Neuronal stem cell (in vitro differentiated cells): ENCODE data around the gene WFS1. TPM values are rescaled to one million over a fixed set of nuclear protein-coding genes. Genes with fewer than 3 reads are reported as not detected.

ENCODE experiments used
- DNase-seq: peaks from one replicate; pipeline ENCODE4 v3.0.0-alpha.2; 2013; ENCODE audit warnings: low spot score
- H2AFZ ChIP-seq: one replicate; pipeline ENCODE4 v1.6.1; 2013; ENCODE audit warnings: mild to moderate bottlenecking, low read length, inconsistent platforms
- H2AK5ac ChIP-seq: 2 replicates; pipeline ENCODE4 v1.6.1; 2013; ENCODE audit warnings: low read depth, mild to moderate bottlenecking, inconsistent platforms, low read length, moderate library complexity, mixed read lengths
- H2BK120ac ChIP-seq: 2 replicates; pipeline ENCODE4 v1.6.1; 2013; ENCODE audit warnings: low read depth, mild to moderate bottlenecking, inconsistent platforms, low read length, moderate library complexity, mixed read lengths
- H2BK12ac ChIP-seq: one replicate; pipeline ENCODE4 v1.6.1; 2013; ENCODE audit warnings: low read length, inconsistent platforms
- H2BK15ac ChIP-seq: 2 replicates; pipeline ENCODE4 v1.6.1; 2013; ENCODE audit warnings: mild to moderate bottlenecking, low read length, inconsistent platforms, mixed read lengths
- H2BK5ac ChIP-seq: one replicate; pipeline ENCODE4 v1.6.1; 2013; ENCODE audit warnings: inconsistent platforms, mild to moderate bottlenecking, low read length, moderate library complexity
- H3K14ac ChIP-seq: one replicate; pipeline ENCODE4 v1.6.1; 2013; ENCODE audit warnings: low read length, inconsistent platforms
- H3K18ac ChIP-seq: 2 replicates; pipeline ENCODE4 v1.6.1; 2013; ENCODE audit warnings: low read length, inconsistent platforms
- H3K23ac ChIP-seq: 2 replicates; pipeline ENCODE4 v1.6.1; 2013; ENCODE audit warnings: low read depth, mild to moderate bottlenecking, mixed read lengths, low read length, inconsistent platforms; ENCODE audit not compliant: poor library complexity
- H3K27ac ChIP-seq: replicated peaks from 3 replicates; pipeline ENCODE4 v1.5.1; 2013; ENCODE audit warnings: low read length, inconsistent platforms
- H3K27me3 ChIP-seq, 3 experiments: 2 replicates each; pipeline ENCODE4 v1.6.1; 2013; ENCODE audit warnings: low read length in 3 of 3, mild to moderate bottlenecking in 2 of 3, inconsistent platforms in 1 of 3, low read depth in 1 of 3, mixed read lengths in 1 of 3, moderate library complexity in 1 of 3; ENCODE audit not compliant: control insufficient read depth in 3 of 3, insufficient read depth in 3 of 3
- H3K36me3 ChIP-seq, 2 donors: replicated peaks in 1 of 2; 2 replicates each; pipeline ENCODE4 v1.6.1; 2013; ENCODE audit warnings: low read length in 2 of 2; ENCODE audit not compliant: control insufficient read depth in 2 of 2, insufficient read depth in 2 of 2
- H3K4ac ChIP-seq: 2 replicates; pipeline ENCODE4 v1.6.1; 2013; ENCODE audit warnings: inconsistent platforms, mild to moderate bottlenecking, low read length, moderate library complexity
- H3K4me1 ChIP-seq, 2 donors: 1 replicate in 1 of 2; 2 replicates in 1 of 2; pipeline ENCODE4 v1.6.1; 2013; ENCODE audit warnings: low read length in 2 of 2, low read depth in 1 of 2; ENCODE audit not compliant: control insufficient read depth in 2 of 2, insufficient read depth in 1 of 2
- H3K4me2 ChIP-seq: one replicate; pipeline ENCODE4 v1.6.1; 2013; ENCODE audit warnings: mild to moderate bottlenecking, low read length, inconsistent platforms; ENCODE audit not compliant: insufficient read depth, poor library complexity, severe bottlenecking
- H3K4me3 ChIP-seq, 2 donors: 2 replicates each; pipeline ENCODE4 v1.5.1; 2013; ENCODE audit warnings: low read length in 2 of 2, mild to moderate bottlenecking in 2 of 2, inconsistent platforms in 1 of 2, moderate library complexity in 1 of 2
- H3K79me1 ChIP-seq: one replicate; pipeline ENCODE4 v1.6.1; 2013; ENCODE audit warnings: low read depth, mild to moderate bottlenecking, inconsistent platforms, low read length, moderate library complexity
- H3K9ac ChIP-seq: one replicate; pipeline ENCODE4 v1.6.1; 2013; ENCODE audit warnings: mild to moderate bottlenecking, low read depth, low read length, inconsistent platforms; ENCODE audit not compliant: poor library complexity
- H3K9me3 ChIP-seq, 2 donors: replicated peaks in 1 of 2; 2 replicates each; pipeline versions ENCODE3 to v1.6.1; 2013; ENCODE audit warnings: low read length in 2 of 2, mild to moderate bottlenecking in 2 of 2, inconsistent platforms in 1 of 2, low read depth in 1 of 2, mixed read lengths in 1 of 2, moderate library complexity in 1 of 2; ENCODE audit not compliant: control insufficient read depth in 2 of 2, insufficient read depth in 1 of 2
- H4K8ac ChIP-seq: one replicate; pipeline ENCODE4 v1.6.1; 2013; ENCODE audit warnings: low read depth, mild to moderate bottlenecking, inconsistent platforms, low read length, moderate library complexity
- H4K91ac ChIP-seq: one replicate; pipeline ENCODE4 v1.6.1; 2013; ENCODE audit warnings: low read length, low read depth, mild to moderate bottlenecking, inconsistent platforms; ENCODE audit not compliant: poor library complexity
- WGBS, 2 donors: extraction: QIAGEN DNeasy Blood & Tissue Kit; methylation state at CpG; one replicate each; pipeline ENCODE4 v1.1.7; 2013; ENCODE audit warnings: missing lambda C conversion rate in 2 of 2, mixed read lengths in 1 of 2; ENCODE audit not compliant: insufficient read length in 2 of 2, insufficient replicate concordance in 1 of 2; ENCODE audit errors: extremely low coverage in 2 of 2; 5-methylcytosine and 5-hydroxymethylcytosine counted together
- polyA plus RNA-seq, 2 experiments: library from polyadenylated mRNA; stranded (reverse); fragments of 200-250 nt; gene quantifications; one replicate each; pipeline ENCODE4 v1.2.3, GENCODE V29; 2013

WFS1 gene
- polyA plus RNA-seq (2013, experiment 1 of 2) = 16.3 TPM
- polyA plus RNA-seq (2013, experiment 2 of 2) = 16.4 TPM

- peak; percentile 99 for DNase-seq
Measured at GRCh38 chr4:6269616-6270511, at the start of gene WFS1. TSS of gene WFS1 (plus strand) at chr4:6269850. CDS start at chr4:6277456, 7,606 bp downstream.

GRCh38 chr4:6221301-6221850 is 48.3 kb upstream of the WFS1 start:
- WGBS, 2 donors = no CpG with 5 or more reads among the region's 16 CpGs
- Histone ChIP-seq H2BK15ac (no peak overlapping the region), H3K79me1 (no peaks in the 10 kb centered on the region), H3K27ac (no peak overlapping the region), H3K4ac (no peak overlapping the region), H3K14ac (no peak overlapping the region), H3K4me3 (peak overlapping the region; percentile 17 to 55), H3K4me2 (peak overlapping the region; percentile 81), H3K4me1 (peaks cover 0 to 3% of the 10 kb centered on the region in 2 donors), H2BK12ac (no peak overlapping the region), H2BK5ac (no peak overlapping the region), H3K23ac (no peak overlapping the region), H4K91ac (no peak overlapping the region), H3K9me3 (peaks cover 4 to 5% of the 10 kb centered on the region in 2 donors), H2AK5ac (no peak overlapping the region), H3K36me3 (no peaks in the 10 kb centered on the region), H4K8ac (no peak overlapping the region), H3K27me3 (peaks cover 0 to 44% (median 13%) of the 10 kb centered on the region in 3 experiments), H3K9ac (no peak overlapping the region), H3K18ac (no peak overlapping the region), H2AFZ (peak overlapping the region; percentile 61), H2BK120ac (no peak overlapping the region)
- no peak for DNase-seq

More at GRCh38 chr4:6269616-6270511, at the start of gene WFS1:
- Histone ChIP-seq H2BK15ac (no peak within 1 kb of the TSS), H3K23ac (peak within 1 kb of the TSS; percentile 69), H2BK5ac (no peak within 1 kb of the TSS), H3K9ac (peak within 1 kb of the TSS; percentile 97), H3K4ac (no peak within 1 kb of the TSS), H3K4me2 (peak within 1 kb of the TSS; percentile 85), H3K4me1 (peaks cover 3 to 10% of the 10 kb centered on the region in 2 donors), H2BK12ac (no peak within 1 kb of the TSS), H2AFZ (peak within 1 kb of the TSS; percentile 97), H3K14ac (no peak within 1 kb of the TSS), H3K27ac (no peak within 1 kb of the TSS), H2AK5ac (no peak within 1 kb of the TSS), H3K36me3 (no peaks in the 10 kb centered on the region), H3K9me3 (no peaks in the 10 kb centered on the region), H3K79me1 (peaks cover 4% of the 10 kb centered on the region), H3K18ac (peak within 1 kb of the TSS; percentile 98), H3K27me3 (peaks cover 0 to 19% (median 0%) of the 10 kb centered on the region in 3 experiments), H3K4me3 (peak within 1 kb of the TSS; percentile 89 to 100), H4K8ac (no peak within 1 kb of the TSS), H2BK120ac (no peak within 1 kb of the TSS), H4K91ac (no peak within 1 kb of the TSS)
- no CpG with 5 or more reads among the region's 104 CpGs for WGBS, 2 donors

DNA sequence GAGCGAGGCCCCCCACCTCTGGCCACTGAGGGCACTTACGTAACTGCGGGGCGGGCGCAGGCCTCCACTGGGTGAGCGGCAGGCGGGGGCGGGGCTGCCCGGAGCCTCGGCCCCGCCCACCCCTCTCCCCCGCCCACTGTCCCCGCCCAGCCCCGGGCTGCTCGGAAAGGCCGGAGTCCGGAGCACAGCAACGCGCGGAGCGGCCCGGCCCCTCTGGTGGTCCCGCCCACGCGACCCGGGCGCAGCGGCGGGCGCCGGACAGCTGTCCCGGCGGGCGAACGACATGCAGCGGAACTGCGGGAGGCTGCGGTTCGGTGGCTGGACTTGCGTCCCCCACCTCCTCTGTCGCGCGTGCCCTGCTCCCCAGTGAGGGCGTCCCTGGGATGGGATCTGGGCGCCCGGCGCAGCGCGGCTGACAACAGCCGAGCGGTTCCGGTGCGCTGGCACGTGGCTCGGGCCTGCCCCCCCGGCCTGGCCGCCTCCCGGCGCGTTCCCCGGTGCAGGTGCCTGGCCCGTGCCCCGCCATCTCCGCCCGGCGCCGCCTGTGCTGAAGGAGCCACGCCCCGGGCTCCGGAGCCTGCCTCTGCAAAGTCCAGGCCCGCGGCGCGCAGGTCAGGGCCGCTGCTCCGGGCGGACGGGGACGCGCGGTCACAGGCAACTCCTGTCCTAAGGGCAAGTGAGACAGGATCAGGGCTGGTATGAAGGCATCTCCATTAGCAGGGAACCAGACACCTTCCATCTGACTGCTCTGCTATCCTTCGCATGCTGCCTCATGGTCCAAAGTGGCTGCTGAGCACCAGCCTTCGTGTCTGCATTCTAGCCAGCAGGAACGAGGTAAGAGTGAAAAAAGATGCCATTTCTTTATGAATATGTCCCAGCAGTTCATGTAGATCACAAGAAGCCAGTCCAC is 47.5 kb upstream of the WFS1 start:
- H3K9me3 ChIP-seq = peaks cover 4 to 5% of the 10 kb centered on the region in 2 donors
- no peak overlapping the region for H4K91ac ChIP-seq
- H2BK5ac ChIP-seq = no peak overlapping the region
- no peak overlapping the region for H2AK5ac ChIP-seq
- no CpG with 5 or more reads among the region's 84 CpGs for WGBS, 2 donors
- H4K8ac ChIP-seq = no peak overlapping the region
- DNase-seq = peak; percentile 77
- no peak overlapping the region for H3K4ac ChIP-seq
- peaks cover 0 to 44% (median 13%) of the 10 kb centered on the region in 3 experiments for H3K27me3 ChIP-seq
- H3K27ac ChIP-seq = no peak overlapping the region
- H2BK12ac ChIP-seq = no peak overlapping the region
- H3K36me3 ChIP-seq = no peaks in the 10 kb centered on the region
- H3K23ac ChIP-seq = peak overlapping the region; percentile 35
- peak overlapping the region; percentile 20 to 71 for H3K4me3 ChIP-seq
- no peak overlapping the region for H2BK120ac ChIP-seq
- H3K79me1 ChIP-seq = no peaks in the 10 kb centered on the region
- peak overlapping the region; percentile 86 for H2AFZ ChIP-seq
- H3K4me2 ChIP-seq = peak overlapping the region; percentile 81
- H2BK15ac ChIP-seq = no peak overlapping the region
- no peak overlapping the region for H3K14ac ChIP-seq
- peak overlapping the region; percentile 79 for H3K18ac ChIP-seq
- H3K4me1 ChIP-seq = peaks cover 0 to 3% of the 10 kb centered on the region in 2 donors
- peak overlapping the region; percentile 24 for H3K9ac ChIP-seq
